SK-N-SH treated with all-trans-retinoic acid at 6 μM for 48 hours (cell line): Measurements from ENCODE around the gene JPT2.
"Not testable (repeated sequence)": the region's sequence is repeated elsewhere in the genome, so short reads cannot be mapped to it uniquely, and the experiment has no call there.

Experiments
- ATAC-seq: fragments of 200-7000 bp; cut with Tn5 transposase; 3 replicates; pipeline ENCODE4 v1.9.1; 2020; ENCODE audit warnings: mild to moderate bottlenecking, moderate library complexity
- ARNTL ChIP-seq: fragments of 450-650 bp; formaldehyde crosslinking; IDR thresholded peaks from 2 replicates; pipeline ENCODE4 v1.5.0; 2020; ENCODE audit warnings: low read depth, mild to moderate bottlenecking, moderate library complexity, borderline replicate concordance
- BACH2 ChIP-seq: fragments of 250-450 bp; sonication (Bioruptor Pico); IDR thresholded peaks from 2 replicates; pipeline ENCODE4 v1.9.0; 2021; ENCODE audit warnings: mild to moderate bottlenecking, borderline replicate concordance
- CREB5 ChIP-seq: fragments of 250-450 bp; sonication (Bioruptor Pico); IDR thresholded peaks from 2 replicates; pipeline ENCODE4 v1.5.1; 2020; ENCODE audit warnings: low read depth, mild to moderate bottlenecking, moderate library complexity
- CSRNP3 ChIP-seq: fragments of 250-450 bp; sonication (Bioruptor Pico); IDR thresholded peaks from 2 replicates; pipeline ENCODE4 v1.5.1; 2021; ENCODE audit warnings: mild to moderate bottlenecking, moderate library complexity
- ESRRG ChIP-seq: fragments of 250-450 bp; sonication (Bioruptor Pico); IDR thresholded peaks from 2 replicates; pipeline ENCODE4 v1.6.1; 2021; ENCODE audit warnings: mild to moderate bottlenecking
- GLIS3 ChIP-seq: fragments of 250-450 bp; sonication (Bioruptor Pico); IDR thresholded peaks from 2 replicates; pipeline ENCODE4 v1.5.0; 2020; ENCODE audit warnings: mild to moderate bottlenecking, moderate library complexity
- ISL1 ChIP-seq: fragments of 250-450 bp; sonication (Bioruptor Pico); IDR thresholded peaks from 2 replicates; pipeline ENCODE4 v2.1.2; 2022; ENCODE audit warnings: mild to moderate bottlenecking, moderate library complexity
- OSR1 ChIP-seq: fragments of 250-450 bp; sonication (Bioruptor Pico); IDR thresholded peaks from 2 replicates; pipeline ENCODE4 v1.8.0; 2022; ENCODE audit warnings: moderate library complexity, mild to moderate bottlenecking, inconsistent platforms
- PATZ1 ChIP-seq: fragments of 250-450 bp; sonication (Bioruptor Pico); IDR thresholded peaks from 2 replicates; pipeline ENCODE4 v1.8.0; 2020; ENCODE audit warnings: mild to moderate bottlenecking, moderate library complexity, borderline replicate concordance
- POU6F1 ChIP-seq: fragments of 250-450 bp; sonication (Bioruptor Pico); IDR thresholded peaks from 2 replicates; pipeline ENCODE4 v1.8.0; 2021; ENCODE audit warnings: low read depth, mild to moderate bottlenecking, moderate library complexity, borderline replicate concordance
- PPARA ChIP-seq: fragments of 250-450 bp; sonication (Bioruptor Pico); IDR thresholded peaks from 2 replicates; pipeline ENCODE4 v1.5.0; 2020; ENCODE audit warnings: mild to moderate bottlenecking, borderline replicate concordance
- RARB ChIP-seq: fragments of 250-450 bp; sonication (Bioruptor Pico); IDR thresholded peaks from 2 replicates; pipeline ENCODE4 v1.8.0; 2021; ENCODE audit warnings: mild to moderate bottlenecking, moderate library complexity
- SNAI2 ChIP-seq: fragments of 250-450 bp; sonication (Bioruptor Pico); IDR thresholded peaks from 2 replicates; pipeline ENCODE4 v1.5.0; 2020; ENCODE audit warnings: mild to moderate bottlenecking, moderate library complexity
- TCF4 ChIP-seq: fragments of 250-450 bp; sonication (Bioruptor Pico); IDR thresholded peaks from 2 replicates; pipeline ENCODE4 v1.8.0; 2021; ENCODE audit warnings: mild to moderate bottlenecking, moderate library complexity, borderline replicate concordance
- TOX ChIP-seq: fragments of 250-450 bp; sonication (Bioruptor Pico); IDR thresholded peaks from 2 replicates; pipeline ENCODE4 v1.8.0; 2021; ENCODE audit warnings: mild to moderate bottlenecking, moderate library complexity, borderline replicate concordance
- TSHZ2 ChIP-seq: fragments of 250-450 bp; sonication (Bioruptor Pico); IDR thresholded peaks from 2 replicates; pipeline ENCODE4 v1.5.0; 2020; ENCODE audit warnings: mild to moderate bottlenecking, moderate library complexity
- ZC3H10 ChIP-seq: fragments of 250-450 bp; sonication (Bioruptor Pico); IDR thresholded peaks from 2 replicates; pipeline ENCODE4 v1.5.1; 2021; ENCODE audit warnings: mild to moderate bottlenecking, moderate library complexity
- ZFP3 ChIP-seq: fragments of 250-450 bp; sonication (Bioruptor Pico); IDR thresholded peaks from 2 replicates; pipeline ENCODE4 v1.5.0; 2020; ENCODE audit warnings: mild to moderate bottlenecking, moderate library complexity
- ZFP30 ChIP-seq: fragments of 450-650 bp; formaldehyde crosslinking; IDR thresholded peaks from 2 replicates; pipeline ENCODE4 v1.5.0; 2022; ENCODE audit warnings: mild to moderate bottlenecking, moderate library complexity
- ZNF565 ChIP-seq: fragments of 450-650 bp; formaldehyde crosslinking; conservative IDR thresholded peaks from 2 replicates; pipeline ENCODE4 v1.5.0; 2020; ENCODE audit warnings: low read depth, mild to moderate bottlenecking, moderate library complexity
- ZNF70 ChIP-seq: fragments of 450-650 bp; formaldehyde crosslinking; IDR thresholded peaks from 2 replicates; pipeline ENCODE4 v1.5.0; 2020; ENCODE audit warnings: mild to moderate bottlenecking, moderate library complexity
- ZNF8 ChIP-seq: fragments of 450-650 bp; formaldehyde crosslinking; IDR thresholded peaks from 2 replicates; pipeline ENCODE4 v1.5.0; 2020; ENCODE audit warnings: mild to moderate bottlenecking, moderate library complexity

The JPT2 gene

GRCh38 chr16:1731073-1731472 lies 53.0 kb downstream of the JPT2 start (continued):
- TF ChIP-seq TCF4 (CRISPR knock-in tag) (no peak), ISL1 (CRISPR knock-in tag) (no peak), ZFP3 (no peak), POU6F1 (CRISPR knock-in tag) (no peak), ARNTL (CRISPR knock-in tag) (no peak), ESRRG (CRISPR knock-in tag) (no peak), TOX (no peak), ZFP30 (no peak), SNAI2 (CRISPR knock-in tag) (no peak), ZNF8 (CRISPR knock-in tag) (no peak)

GRCh38 chr16:1731603-1732002 lies 53.5 kb downstream of the JPT2 start:
- TF ChIP-seq ZNF565, result no peak
- TF ChIP-seq PATZ1 (CRISPR knock-in tag), result no peak
- TF ChIP-seq POU6F1 (CRISPR knock-in tag), result no peak
- no peak for TF ChIP-seq OSR1 (CRISPR knock-in tag)
- no peak for TF ChIP-seq ZC3H10 (CRISPR knock-in tag)
- ATAC-seq, result no peak

- ATAC-seq, result no peak
- no peak for TF ChIP-seq GLIS3 (CRISPR knock-in tag)
- no peak for TF ChIP-seq PPARA (CRISPR knock-in tag)
- TF ChIP-seq RARB, result no peak
- TF ChIP-seq POU6F1 (CRISPR knock-in tag), result no peak
- no peak for TF ChIP-seq ZNF8 (CRISPR knock-in tag)
- TF ChIP-seq SNAI2 (CRISPR knock-in tag), result no peak
- TF ChIP-seq ARNTL (CRISPR knock-in tag), result no peak
- no peak for TF ChIP-seq ESRRG (CRISPR knock-in tag)
- TF ChIP-seq OSR1 (CRISPR knock-in tag), result no peak
- TF ChIP-seq ISL1 (CRISPR knock-in tag), result no peak
- no peak for TF ChIP-seq CSRNP3 (CRISPR knock-in tag)
- no peak for TF ChIP-seq BACH2
- no peak for TF ChIP-seq TSHZ2 (CRISPR knock-in tag)
- TF ChIP-seq ZNF565, result no peak
- TF ChIP-seq ZFP3, result no peak
- TF ChIP-seq ZC3H10 (CRISPR knock-in tag), result no peak
- TF ChIP-seq CREB5, result no peak
- no peak for TF ChIP-seq ZNF70 (CRISPR knock-in tag)
- no peak for TF ChIP-seq PATZ1 (CRISPR knock-in tag)
These were observed 54.0 kb downstream of the JPT2 start for GRCh38 chr16:1732071-1732470.

- ATAC-seq, result not testable (repeated sequence)
These were observed 54.5 kb downstream of the JPT2 start for GRCh38 chr16:1732551-1732987.
